NCI-H2196 (cell line): Measurements from ENCODE around the gene TESK2.
A peak's percentile ranks its signal among the peaks of the same experiment; 100 is the strongest.
"Not testable (repeated sequence)": the region's sequence is repeated elsewhere in the genome, so short reads cannot be mapped to it uniquely, and the experiment has no call there.

Experiments
- DNase-seq: peaks from one replicate; lab custom pipeline; 2025; ENCODE audit not compliant: unreplicated experiment; lab: John Stamatoyannopoulos, UW

The TESK2 gene

DNA sequence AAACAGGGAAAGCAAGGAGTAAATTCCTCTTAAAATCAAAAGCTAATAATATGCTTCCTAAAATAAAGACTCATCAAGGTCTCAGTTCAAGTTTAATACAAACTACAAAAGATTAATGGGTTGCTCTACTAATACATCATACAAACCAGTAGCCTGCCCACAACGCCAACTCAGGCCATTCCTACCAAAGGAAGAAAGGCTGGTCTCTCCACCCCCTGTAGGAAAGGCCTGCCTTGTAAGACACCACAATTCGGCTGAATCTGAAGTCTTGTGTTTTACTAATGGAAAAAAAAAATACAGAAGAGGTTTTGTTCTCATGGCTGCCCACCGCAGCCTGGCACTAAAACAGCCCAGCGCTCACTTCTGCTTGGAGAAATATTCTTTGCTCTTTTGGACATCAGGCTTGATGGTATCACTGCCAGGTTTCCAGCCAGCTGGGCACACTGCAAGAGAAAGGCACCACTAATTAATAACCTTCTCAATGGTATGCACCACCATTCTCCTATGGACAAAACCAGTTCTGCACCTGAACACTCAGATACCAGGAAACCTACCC, 20.1 kb upstream of the TESK2 start:
- no peak for DNase-seq

GRCh38 chr1:45510036-45510971, 19.3 kb upstream of the TESK2 start:
- DNase-seq = no peak

DNA sequence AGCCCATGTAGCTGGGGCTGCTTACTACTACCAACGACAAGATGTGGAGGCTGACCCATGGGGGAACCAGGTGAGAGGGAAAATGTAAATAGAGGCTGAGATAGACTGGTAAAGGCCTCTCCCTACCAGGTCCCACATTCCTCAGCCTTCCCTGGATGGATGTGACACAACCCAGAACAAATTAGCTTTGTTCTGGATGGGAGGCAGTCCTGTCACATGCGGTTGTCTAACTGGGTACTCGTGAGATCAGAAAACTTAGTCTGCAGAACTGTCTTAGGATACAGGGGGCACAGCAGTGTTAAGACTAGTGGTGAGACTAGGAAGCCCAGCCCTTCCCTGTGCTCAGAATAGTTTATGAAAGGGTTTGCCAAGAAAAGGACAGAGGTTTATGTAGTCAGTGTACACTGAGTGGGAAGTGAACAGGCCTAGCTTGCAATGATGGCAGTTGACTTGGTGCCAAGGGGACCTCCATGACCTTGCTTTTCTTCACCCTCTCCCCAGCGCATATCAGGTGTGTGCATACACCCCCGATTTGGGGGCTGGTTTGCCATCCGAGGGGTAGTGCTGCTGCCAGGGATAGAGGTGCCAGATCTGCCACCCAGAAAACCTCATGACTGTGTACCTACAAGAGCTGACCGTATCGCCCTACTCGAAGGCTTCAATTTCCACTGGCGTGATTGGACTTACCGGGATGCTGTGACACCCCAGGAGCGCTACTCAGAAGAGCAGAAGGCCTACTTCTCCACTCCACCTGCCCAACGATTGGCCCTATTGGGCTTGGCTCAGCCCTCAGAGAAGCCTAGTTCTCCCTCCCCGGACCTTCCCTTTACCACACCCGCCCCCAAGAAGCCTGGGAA, 17.6 kb upstream of the TESK2 start:
- no peak for DNase-seq

GRCh38 chr1:45507893-45508292, 16.9 kb upstream of the TESK2 start:
- no peak for DNase-seq

GRCh38 chr1:45507195-45507594, 16.2 kb upstream of the TESK2 start:
- no peak for DNase-seq

DNA sequence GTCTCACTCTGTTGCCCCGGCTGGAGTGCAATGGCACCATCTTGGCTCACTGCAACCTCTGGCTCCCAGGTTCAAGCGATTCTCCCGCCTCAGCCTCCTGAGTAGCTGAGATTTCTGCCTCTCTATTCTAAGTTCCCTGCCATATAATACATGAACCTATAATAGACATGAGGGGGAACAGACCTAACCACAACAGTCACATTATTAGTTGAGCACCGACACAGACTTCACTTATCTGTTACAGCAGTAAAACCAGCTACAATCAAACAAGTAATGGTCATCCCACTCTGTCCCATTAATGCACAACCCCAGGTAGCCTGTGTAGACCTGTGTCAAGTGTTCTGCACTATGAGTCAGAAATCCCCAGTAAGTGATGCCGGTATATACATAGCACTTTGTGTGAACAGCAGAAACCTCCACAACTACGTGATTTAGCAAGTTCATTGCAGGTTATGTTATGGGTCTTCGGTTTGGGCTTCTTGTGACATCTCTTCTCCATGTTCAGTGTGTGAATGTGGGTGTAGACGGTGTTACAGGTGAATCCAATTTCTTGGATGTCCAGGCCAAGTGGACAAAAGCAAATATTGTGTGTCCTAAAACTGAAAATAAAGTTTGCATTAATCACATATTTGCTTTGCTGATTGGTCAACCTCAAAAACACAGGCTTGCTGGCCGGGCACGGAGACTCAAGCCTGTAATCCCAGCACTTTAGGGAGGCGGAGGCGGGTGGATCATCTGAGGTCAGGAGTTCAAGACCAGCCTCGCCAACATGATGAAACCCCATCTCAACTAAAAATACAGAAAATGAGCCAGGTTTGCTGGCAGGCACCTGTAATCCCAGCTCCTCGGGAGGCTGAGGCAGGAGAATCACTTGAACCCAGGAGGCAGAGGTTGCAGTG, 12.7 kb upstream of the TESK2 start:
- DNase-seq = no peak

- DNase-seq = no peak
These were observed 10.5 kb upstream of the TESK2 start for GRCh38 chr1:45501505-45501859.

GRCh38 chr1:45499415-45499769, 8.4 kb upstream of the TESK2 start:
- no peak for DNase-seq

- DNase-seq = no peak
These were observed 7.3 kb upstream of the TESK2 start for GRCh38 chr1:45498279-45498678.

DNA sequence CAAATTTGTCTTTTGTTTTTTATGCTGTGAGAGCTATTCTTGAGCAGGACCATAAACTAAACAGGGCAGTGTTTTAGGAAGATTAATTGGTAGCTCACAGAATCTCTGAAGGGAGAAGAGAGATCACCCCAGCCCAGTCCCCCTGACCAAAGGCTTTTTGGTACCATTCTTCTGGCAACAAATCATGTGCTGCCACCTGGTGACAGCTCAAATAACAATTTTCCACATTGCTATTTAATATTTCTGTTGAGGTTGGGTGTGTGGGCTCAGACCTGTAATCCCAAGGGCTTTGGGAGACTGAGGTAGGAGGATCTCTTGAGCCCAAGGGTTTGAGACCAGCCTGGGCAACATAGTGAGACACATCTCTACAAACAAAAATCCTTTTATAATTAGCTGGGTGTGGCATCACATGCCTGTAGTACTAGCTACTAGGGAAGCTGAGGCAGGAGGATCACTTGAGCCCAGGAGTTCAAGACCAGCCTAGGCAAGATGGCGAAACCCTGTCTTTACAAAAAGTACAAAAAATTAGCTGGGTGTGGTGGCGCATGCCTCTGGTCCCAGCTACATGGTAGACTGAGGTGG, 2.2 kb upstream of the TESK2 start:
- peak; percentile 57 for DNase-seq

DNA sequence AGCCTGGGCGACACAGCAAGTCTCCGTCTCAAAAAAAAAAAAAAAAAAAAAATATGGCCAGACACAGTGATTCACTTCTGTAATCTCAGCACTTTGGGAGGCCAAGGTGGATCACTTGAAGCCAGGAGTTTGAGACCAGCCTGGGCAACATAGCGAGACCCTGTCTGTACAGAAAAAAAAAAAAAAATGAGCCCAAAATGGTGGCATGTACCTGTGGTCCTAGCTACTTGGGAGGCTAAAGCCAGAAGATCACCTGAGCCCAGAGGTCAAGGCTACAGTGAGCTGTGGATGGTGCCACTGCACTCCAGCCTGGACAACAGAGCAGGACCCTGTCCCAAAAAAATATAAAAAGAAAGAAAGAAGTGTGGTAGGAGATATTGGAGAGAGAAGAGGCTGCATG, 1.7 kb upstream of the TESK2 start:
- no peak for DNase-seq

DNA sequence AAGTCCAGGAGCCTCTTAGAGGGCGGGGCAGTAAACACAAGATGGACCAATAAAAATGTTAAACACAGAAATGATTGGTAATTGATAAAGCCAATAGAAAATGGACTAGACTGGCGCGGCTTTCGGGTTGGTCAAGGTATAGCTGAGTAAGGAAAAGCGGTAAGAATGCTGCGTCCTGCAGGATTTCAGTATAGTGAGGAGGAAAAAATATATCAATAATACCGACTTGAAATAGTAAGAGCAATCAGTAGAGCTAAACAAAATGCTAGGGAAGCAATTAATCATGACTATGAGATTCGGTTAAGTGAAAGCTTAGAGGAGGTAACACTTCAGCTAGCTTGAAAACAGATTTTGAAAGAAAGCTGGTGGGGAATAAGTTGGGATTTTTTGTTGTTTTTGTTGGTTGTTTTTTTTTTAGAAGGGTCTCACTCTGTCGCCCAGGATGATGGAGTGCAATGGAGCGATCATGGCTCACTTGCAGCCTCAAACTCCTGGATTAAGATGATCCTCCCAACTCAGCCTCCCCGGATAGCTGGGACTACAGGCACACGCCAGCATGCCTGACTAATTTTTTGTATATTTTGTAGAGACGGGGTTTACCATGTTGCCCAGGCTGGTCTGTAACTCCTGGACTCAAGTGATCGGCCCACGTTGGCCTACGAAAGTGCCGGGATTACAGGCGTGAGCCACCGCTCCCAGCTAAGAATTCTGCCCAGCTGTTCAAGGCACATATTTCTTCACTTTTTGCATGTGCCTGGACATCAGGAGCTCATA, 711 bp upstream of the TESK2 start:
- no peak for DNase-seq

- DNase-seq = no peak
These were observed 790 bp downstream of the TESK2 start for GRCh38 chr1:45490121-45490625.

DNA sequence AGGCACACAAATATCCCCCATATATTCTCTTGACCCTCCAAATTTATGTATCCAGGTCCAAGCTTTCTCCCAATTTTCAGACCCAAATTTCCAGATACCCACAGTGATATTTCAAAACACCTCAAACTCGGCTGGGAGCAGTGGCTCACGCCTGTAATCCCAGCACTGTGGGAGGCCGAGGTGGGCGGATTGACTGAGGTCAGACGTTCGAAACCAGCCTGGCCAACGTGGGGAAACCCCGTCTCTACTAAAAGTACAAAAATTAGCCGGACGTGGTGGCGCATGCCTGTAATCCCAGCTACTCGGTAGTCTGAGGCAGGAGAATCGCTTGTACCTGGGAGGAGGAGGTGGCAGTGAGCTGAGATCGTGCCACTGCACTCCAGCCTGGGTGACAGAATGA, 1.6 kb downstream of the TESK2 start:
- DNase-seq = not testable (repeated sequence)

DNA sequence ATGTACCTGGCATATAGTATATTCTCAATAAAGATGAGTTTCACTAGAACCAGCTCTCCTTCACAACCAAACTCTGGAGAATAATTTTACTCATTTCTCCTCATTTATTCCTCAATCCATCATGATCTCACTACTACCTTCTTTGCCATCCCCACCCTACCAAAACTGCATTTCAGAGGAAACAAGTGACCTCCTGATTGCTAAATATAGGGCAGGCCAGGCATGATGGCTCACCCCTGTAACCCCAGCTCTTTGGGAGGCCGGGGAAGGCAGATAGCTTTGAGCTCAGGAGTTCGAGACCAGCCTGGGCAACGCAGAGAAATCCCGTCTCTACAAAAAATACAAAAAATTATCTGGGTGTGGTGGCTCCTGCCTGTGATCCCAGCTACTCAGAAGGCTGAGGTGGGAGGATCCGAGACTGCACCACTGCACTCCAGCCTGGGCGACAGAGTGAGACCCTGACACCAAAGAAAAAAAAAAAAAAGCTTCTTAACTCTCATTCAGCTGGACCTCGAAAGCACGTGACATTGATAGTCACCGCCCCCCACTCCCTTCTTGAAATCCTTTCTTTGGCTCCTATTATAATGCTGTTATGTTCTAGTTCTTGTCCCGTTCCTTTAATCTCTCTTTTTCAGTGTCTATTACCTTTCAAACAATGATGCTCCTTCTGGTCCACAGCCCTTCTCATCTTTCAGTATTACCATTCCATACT, 2.1 kb downstream of the TESK2 start:
- DNase-seq = no peak

DNA sequence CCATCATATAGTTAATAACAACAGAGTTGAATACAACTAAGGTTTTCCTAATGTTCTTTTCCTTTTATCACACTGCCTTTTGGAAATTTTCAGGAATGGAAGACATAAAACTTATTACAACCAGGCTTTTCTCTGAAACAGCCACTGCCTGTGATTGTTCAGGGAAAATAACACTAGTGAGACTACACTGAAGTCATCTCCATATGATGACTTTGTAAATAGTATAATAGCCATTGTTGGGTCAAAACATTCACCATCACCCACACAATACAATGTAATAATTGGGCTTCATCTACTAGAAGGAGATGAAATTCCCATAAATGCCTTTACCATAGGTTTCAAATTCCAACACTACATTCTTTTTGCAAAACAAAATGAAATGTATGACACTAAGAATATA, 5.0 kb downstream of the TESK2 start:
- no peak for DNase-seq

GRCh38 chr1:45479039-45479748, 11.8 kb downstream of the TESK2 start:
- DNase-seq = no peak

- DNase-seq = peak; percentile 19
These were observed 12.7 kb downstream of the TESK2 start for GRCh38 chr1:45478121-45478814.
